SK-N-SH (cell line): ENCODE results near the gene MANSC4.

Experiments used
- CTCF ChIP-seq: fragments of 200-600 bp; sonication (generic); IDR thresholded peaks from 2 replicates; pipeline ENCODE4 v1.6.1; 2017; ENCODE audit warnings: antibody characterized with exemption, mild to moderate bottlenecking, moderate library complexity
- EP300 ChIP-seq, 2 experiments: IDR thresholded peaks; 2 replicates each; pipeline versions ENCODE4 v1.4.0 to v1.6.1; 2012; ENCODE audit warnings: borderline replicate concordance in 1 of 2, low read depth in 1 of 2, low read length in 1 of 2
- FOXJ3 ChIP-seq: sonication (generic); formaldehyde crosslinking; IDR thresholded peaks from 2 replicates; pipeline ENCODE4 v1.5.1; 2020; ENCODE audit warnings: mild to moderate bottlenecking, missing genetic modification reagents
- POLR2AphosphoS5 ChIP-seq: IDR thresholded peaks from 2 replicates; pipeline ENCODE4 v1.6.1; 2012; ENCODE audit warnings: low read depth, low read length
- RCOR1 ChIP-seq: fragments of 150-350 bp; IDR thresholded peaks from 2 replicates; pipeline ENCODE4 v1.6.1; 2017; ENCODE audit warnings: antibody characterized with exemption, low read length
- USF2 ChIP-seq: fragments of 150-350 bp; IDR thresholded peaks from 2 replicates; pipeline ENCODE4 v1.6.1; 2017; ENCODE audit warnings: antibody characterized with exemption, low read length, low read depth, borderline replicate concordance

- TF ChIP-seq FOXJ3 (CRISPR knock-in tag) (no peak), POLR2AphosphoS5 (no peak), CTCF (no peak), USF2 (no peak), RCOR1 (no peak), EP300 (IDR thresholded peaks at IDR 0.05; ENCODE audit: borderline replicate concordance in 1 of 2, low read depth in 1 of 2, low read length in 1 of 2) (no peak)
Measured at GRCh38 chr12:27826076-27826475, 46.0 kb upstream of the MANSC4 start.
